ENCODE measurements around the gene RELB.

DNA sequence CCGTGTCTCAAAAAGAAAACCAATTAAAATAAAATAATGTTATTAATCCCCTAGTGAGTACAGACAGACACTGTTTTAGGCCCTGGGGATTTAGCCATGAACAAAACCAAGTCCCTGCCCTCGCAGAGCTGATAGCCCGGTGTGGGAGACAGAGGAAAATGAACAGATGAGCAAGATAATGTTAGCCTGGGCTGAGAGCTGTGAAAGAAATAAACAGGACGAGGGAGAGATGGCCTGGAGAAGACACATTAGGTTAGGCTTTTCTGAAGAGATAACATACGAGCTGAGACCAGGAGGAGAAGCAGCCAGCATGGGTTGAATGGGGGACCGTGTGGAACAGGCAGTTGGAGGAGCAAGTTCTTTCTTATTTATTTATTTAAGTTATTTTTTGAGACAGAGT is 9.0 kb downstream of the RELB start:
- TF ChIP-seq, protein P1, sequence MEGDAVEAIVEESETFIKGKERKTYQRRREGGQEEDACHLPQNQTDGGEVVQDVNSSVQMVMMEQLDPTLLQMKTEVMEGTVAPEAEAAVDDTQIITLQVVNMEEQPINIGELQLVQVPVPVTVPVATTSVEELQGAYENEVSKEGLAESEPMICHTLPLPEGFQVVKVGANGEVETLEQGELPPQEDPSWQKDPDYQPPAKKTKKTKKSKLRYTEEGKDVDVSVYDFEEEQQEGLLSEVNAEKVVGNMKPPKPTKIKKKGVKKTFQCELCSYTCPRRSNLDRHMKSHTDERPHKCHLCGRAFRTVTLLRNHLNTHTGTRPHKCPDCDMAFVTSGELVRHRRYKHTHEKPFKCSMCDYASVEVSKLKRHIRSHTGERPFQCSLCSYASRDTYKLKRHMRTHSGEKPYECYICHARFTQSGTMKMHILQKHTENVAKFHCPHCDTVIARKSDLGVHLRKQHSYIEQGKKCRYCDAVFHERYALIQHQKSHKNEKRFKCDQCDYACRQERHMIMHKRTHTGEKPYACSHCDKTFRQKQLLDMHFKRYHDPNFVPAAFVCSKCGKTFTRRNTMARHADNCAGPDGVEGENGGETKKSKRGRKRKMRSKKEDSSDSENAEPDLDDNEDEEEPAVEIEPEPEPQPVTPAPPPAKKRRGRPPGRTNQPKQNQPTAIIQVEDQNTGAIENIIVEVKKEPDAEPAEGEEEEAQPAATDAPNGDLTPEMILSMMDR (IDR thresholded peaks at IDR 0.05; ENCODE audit: poor library complexity, severe bottlenecking), result no peak
- TF ChIP-seq MXI1 (conservative IDR thresholded peaks at IDR 0.05; ENCODE audit: poor library complexity, severe bottlenecking) (no peak), RAD21 (conservative IDR thresholded peaks at IDR 0.05) (no peak)

Measured in neural cell (in vitro differentiated cells).